Progenitor cell of endocrine pancreas (in vitro differentiated cells): Measurements from ENCODE around the gene CITED1. TPM values are rescaled to one million over a fixed set of nuclear protein-coding genes. Genes with fewer than 3 reads are reported as not detected.

ENCODE experiments used
- DNase-seq: peaks from one replicate; pipeline ENCODE4 v3.0.0; 2021; ENCODE audit warnings: low spot score; ENCODE audit not compliant: unreplicated experiment
- H3K27ac Mint-ChIP-seq: 2 replicates; pipeline ENCODE4 v1.8.0; 2021; ENCODE audit warnings: mild to moderate bottlenecking, moderate library complexity, mixed read lengths
- H3K27me3 Mint-ChIP-seq: 2 replicates; pipeline ENCODE4 v1.8.0; 2021; ENCODE audit warnings: mixed read lengths
- H3K36me3 Mint-ChIP-seq: 2 replicates; pipeline ENCODE4 v1.8.0; 2022; ENCODE audit warnings: mixed read lengths; ENCODE audit not compliant: insufficient read depth
- H3K4me1 Mint-ChIP-seq: 2 replicates; pipeline ENCODE4 v1.8.0; 2021; ENCODE audit warnings: low read depth, mixed read lengths
- H3K4me3 Mint-ChIP-seq: 2 replicates; pipeline ENCODE4 v1.8.0; 2021; ENCODE audit warnings: low read depth, mild to moderate bottlenecking, moderate library complexity, mixed read lengths
- H3K9me3 Mint-ChIP-seq: 2 replicates; pipeline ENCODE4 v1.8.0; 2021; ENCODE audit warnings: low read depth, mixed read lengths
- long read RNA-seq: library from polyadenylated mRNA; unstranded; transcript quantifications from one replicate; pipeline ENCODE4 v2.0.0, GENCODE V29; 2020
- total RNA-seq: library from RNA; stranded (reverse); gene quantifications from 2 replicates; pipeline ENCODE4 v1.2.1, GENCODE V29; 2021
- TF ChIP-seq, protein P1 (sequence below): fragments of 200-600 bp; sonication (generic); IDR thresholded peaks from one replicate; pipeline ENCODE4 v1.5.0; 2021; ENCODE audit warnings: antibody characterized with exemption, mild to moderate bottlenecking; ENCODE audit not compliant: unreplicated experiment

CITED1 gene, protein sequence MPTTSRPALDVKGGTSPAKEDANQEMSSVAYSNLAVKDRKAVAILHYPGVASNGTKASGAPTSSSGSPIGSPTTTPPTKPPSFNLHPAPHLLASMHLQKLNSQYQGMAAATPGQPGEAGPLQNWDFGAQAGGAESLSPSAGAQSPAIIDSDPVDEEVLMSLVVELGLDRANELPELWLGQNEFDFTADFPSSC
- total RNA-seq, result 1.1 and 2.0 TPM in 2 replicates
- long read RNA-seq, result 0 reads

DNA sequence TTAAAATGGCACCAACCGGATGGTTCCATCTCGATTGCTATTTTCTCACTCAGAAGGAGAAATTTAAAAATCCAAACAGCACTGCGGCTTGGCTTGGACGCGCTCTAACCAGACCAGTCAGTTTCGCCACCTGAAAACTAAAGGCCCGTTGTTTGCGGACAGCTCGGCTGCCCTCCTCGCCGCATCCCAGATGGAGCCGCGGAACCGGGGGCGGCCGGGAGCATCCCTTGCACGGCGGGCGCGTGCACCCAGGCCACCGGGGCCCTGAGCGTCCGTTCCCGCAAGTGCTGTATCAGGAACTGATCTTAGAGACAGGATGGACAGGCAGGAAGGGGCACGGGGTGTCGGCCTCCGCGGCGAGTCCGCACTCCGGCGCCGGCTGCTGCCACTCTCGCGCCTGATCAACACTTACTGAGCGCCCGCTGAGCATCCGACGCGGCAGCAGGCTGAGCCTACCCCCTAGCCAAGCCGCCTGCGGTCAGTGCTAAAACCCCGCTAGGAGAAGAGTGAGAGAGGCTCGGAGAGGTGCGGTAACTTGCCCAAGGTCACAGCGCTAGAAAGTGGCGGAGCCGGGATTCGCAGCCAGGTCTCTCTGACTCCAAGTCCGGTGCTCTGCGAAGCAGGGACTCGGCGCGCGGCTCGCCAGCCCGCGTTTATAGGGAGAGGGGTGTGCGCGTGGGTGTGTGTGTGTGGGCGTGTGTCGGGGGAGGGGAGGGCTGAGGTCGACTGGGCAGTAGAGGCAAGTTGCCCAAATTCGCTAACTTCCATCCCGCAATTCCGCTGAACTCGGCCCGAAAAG is at the start of gene CITED1:
Gene CITED1, minus strand, starts transcription at position 629 of the 799 bp plus-strand sequence. CDS start 3,045 bp downstream, outside the sequence.
- peaks cover 2% of the 10 kb centered on the region for H3K4me1 Mint-ChIP-seq
- H3K27ac Mint-ChIP-seq, result peak within 1 kb of the TSS; percentile 69
- H3K9me3 Mint-ChIP-seq, result no peaks in the 10 kb centered on the region
- H3K4me3 Mint-ChIP-seq, result peak within 1 kb of the TSS; percentile 77
- TF ChIP-seq, protein P1, sequence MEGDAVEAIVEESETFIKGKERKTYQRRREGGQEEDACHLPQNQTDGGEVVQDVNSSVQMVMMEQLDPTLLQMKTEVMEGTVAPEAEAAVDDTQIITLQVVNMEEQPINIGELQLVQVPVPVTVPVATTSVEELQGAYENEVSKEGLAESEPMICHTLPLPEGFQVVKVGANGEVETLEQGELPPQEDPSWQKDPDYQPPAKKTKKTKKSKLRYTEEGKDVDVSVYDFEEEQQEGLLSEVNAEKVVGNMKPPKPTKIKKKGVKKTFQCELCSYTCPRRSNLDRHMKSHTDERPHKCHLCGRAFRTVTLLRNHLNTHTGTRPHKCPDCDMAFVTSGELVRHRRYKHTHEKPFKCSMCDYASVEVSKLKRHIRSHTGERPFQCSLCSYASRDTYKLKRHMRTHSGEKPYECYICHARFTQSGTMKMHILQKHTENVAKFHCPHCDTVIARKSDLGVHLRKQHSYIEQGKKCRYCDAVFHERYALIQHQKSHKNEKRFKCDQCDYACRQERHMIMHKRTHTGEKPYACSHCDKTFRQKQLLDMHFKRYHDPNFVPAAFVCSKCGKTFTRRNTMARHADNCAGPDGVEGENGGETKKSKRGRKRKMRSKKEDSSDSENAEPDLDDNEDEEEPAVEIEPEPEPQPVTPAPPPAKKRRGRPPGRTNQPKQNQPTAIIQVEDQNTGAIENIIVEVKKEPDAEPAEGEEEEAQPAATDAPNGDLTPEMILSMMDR, result no peak
- peaks cover 74% of the 10 kb centered on the region for H3K27me3 Mint-ChIP-seq
- no peak for DNase-seq
- H3K36me3 Mint-ChIP-seq, result no peaks in the 10 kb centered on the region

DNA sequence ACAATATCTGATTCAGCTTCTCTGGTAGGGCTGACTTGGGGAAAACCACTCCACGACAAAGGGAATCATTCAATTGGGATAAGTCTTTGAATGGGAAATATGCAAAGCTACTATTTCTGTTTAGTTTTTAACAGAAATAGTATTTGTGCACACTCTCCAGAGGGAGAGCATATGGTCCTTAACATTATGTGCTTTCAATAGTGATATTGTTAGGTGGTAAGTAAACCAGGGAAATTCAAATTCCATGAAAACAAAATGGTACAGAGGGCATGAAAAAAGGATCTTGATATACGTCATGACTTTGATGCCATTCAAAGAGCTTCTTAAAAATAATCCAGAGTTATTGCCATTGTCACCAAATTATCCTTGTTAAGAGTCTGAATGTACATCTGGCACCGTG is 47.1 kb upstream of the CITED1 start:
- Mint-ChIP-seq H3K4me1 (no peaks in the 10 kb centered on the region), H3K27me3 (no peaks in the 10 kb centered on the region), H3K9me3 (peaks cover 18% of the 10 kb centered on the region), H3K27ac (no peak overlapping the region), H3K36me3 (peaks cover 3% of the 10 kb centered on the region), H3K4me3 (no peak overlapping the region)
- TF ChIP-seq, protein P1, result no peak
- DNase-seq, result no peak

DNA sequence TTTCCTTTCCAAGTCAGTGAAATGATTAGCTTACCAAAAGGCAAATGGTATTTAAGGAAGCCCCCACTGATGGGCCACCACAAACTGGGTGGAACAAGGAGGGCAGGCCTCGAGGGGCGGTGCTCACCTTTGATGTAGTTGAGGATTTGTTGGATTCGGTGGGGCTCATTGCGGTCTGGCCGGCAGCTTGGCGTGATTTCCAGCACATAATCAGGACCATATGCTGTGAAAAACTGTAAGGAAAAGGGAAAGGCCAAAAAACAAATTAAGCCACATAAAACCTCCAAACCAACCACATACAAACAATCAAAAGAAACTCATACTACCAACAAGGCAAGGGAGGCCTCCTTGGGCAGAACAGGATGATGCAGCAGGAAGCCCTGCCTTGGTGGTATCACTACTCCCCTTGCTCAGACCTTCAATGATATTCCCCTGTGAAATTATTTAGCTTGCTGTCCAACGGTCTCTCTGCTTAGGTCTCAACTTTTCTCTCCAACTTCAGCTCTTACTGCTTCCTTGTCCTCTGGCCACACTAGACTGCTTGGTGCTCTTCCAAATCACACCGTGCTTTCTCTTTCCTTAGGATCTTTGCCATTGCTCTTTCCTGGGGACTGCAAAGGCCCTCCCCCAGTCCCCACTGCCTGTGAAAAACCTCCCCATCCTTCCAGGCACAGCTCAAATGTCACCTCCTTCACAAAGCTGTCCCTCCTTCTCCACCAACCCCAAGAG is 46.1 kb upstream of the CITED1 start:
- H3K27ac Mint-ChIP-seq, result no peak overlapping the region
- no peaks in the 10 kb centered on the region for H3K27me3 Mint-ChIP-seq
- peaks cover 3% of the 10 kb centered on the region for H3K36me3 Mint-ChIP-seq
- TF ChIP-seq, protein P1, result no peak
- H3K4me1 Mint-ChIP-seq, result no peaks in the 10 kb centered on the region
- H3K4me3 Mint-ChIP-seq, result no peak overlapping the region
- DNase-seq, result no peak
- H3K9me3 Mint-ChIP-seq, result peaks cover 11% of the 10 kb centered on the region

DNA sequence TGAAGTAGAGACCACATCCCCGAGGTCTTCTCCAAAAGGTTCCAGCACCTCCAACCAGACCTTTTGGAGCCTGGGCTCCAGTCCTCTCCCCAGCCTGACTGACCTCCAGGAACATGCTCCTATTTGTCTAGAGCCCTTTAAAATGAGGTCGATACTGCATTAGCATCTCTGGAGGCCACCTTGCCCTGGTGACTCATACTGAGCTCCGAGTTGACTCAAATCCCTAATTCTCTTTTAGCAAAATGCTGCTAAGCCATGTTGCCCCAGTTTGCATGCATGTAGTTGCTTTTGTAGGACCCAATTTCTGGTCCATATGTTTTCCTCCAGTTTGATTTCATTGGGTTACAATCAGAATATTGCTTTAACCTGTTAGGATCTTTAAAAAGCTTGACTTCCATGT is 43.5 kb upstream of the CITED1 start:
- no peaks in the 10 kb centered on the region for H3K27me3 Mint-ChIP-seq
- H3K9me3 Mint-ChIP-seq, result peaks cover 12% of the 10 kb centered on the region
- peaks cover 6% of the 10 kb centered on the region for H3K36me3 Mint-ChIP-seq

More for the DNA sequence above, 43.5 kb upstream of the CITED1 start:
- Mint-ChIP-seq H3K4me1 (no peaks in the 10 kb centered on the region), H3K27ac (no peak overlapping the region), H3K4me3 (no peak overlapping the region)
- DNase-seq, result no peak
- TF ChIP-seq, protein P1, result no peak
